SKM-1 (cell line): ENCODE measurements around the gene TTBK2.
"Not testable (repeated sequence)": the region's sequence is repeated elsewhere in the genome, so short reads cannot be mapped to it uniquely, and the experiment has no call there.

Experiments
- DNase-seq: peaks from one replicate; lab custom pipeline; 2025; ENCODE audit not compliant: unreplicated experiment; lab: John Stamatoyannopoulos, UW

The TTBK2 gene

GRCh38 chr15:42772144-42772543 lies 148.4 kb downstream of the TTBK2 start:
- no peak for DNase-seq

DNA sequence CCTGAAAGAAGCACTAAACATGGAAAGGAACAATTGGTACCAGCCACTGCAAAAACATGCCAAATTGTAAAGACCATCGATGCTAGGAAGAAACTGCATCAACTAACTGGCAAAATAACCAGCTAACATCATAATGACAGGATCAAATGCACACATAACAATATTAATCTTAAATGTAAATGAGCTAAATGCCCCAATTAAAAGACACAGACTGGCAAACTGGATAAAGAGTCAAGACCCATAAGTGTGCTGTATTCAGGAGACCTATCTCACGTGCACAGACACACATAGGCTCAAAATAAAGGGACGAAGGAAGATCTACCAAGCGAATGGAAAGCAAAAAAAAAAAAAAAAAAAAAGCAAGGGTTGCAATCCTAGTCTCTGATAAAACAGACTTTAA lies 154.5 kb downstream of the TTBK2 start:
- not testable (repeated sequence) for DNase-seq

DNA sequence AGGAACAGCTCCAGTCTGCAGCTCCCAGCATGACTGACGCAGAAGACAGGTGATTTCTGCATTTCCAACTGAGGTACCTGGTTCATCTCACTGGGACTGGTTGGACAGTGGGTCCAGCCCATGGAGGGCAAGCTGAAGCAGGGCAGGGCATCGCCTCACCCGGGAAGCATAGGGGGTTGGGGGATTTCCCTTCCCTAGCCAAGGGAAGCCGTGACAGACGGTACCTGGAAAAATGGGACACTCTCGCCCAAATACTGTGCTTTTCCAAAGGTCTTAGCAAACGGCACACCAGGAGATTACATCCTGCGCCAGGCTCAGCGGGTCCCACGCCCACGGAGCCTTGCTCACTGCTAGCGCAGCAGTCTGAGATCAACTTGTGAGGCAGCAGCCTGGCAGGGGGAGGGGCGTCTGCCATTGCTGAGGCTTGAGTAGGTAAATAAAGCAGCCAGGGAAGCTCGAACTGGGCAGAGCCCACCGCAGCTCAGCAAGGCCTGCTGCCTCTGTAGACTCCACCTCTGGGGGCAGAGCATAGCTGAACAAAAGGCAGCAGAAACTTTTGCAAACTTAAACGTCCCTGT lies 156.3 kb downstream of the TTBK2 start:
- DNase-seq, result not testable (repeated sequence)

GRCh38 chr15:42761813-42762212 lies 158.8 kb downstream of the TTBK2 start:
- not testable (repeated sequence) for DNase-seq

DNA sequence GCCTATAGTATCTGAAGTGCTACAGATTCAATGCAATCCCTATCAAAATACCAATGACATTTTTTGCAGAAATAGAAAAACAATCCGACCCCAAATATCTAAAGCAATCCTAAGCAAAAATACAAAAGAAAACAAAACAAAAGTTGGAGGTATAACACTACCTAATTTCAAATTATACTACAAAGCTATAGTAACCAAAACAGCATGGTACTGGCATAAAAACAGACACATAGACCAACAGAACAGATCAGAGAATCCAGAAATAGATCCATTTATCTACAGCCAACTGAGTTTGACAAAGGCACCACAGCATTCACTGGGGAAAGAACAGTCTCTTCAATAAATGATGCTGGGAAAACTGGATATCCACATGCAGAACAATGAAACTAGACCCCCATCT lies 159.8 kb downstream of the TTBK2 start:
- no peak for DNase-seq

- DNase-seq, result no peak
Measured at GRCh38 chr15:42759093-42759492, 161.5 kb downstream of the TTBK2 start.

DNA sequence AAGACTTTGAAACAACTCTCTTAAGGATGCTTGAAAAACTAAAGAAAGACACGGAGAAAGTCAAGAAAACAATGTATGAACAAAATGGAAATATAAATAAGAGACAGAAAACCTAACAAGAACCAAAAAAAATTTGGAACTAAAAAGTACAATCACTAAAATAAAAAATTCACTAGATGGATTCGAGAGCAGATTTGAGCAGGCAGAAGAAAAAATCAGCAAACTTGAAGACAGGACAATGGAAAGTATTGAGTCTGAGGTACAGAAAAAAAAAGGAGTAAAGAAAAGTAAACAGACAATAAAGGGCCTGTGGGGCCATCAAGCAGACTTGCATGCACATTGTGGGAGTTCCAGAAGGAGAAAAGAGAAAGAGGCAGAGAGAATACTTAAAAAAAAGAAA lies 170.3 kb downstream of the TTBK2 start:
- DNase-seq, result no peak

DNA sequence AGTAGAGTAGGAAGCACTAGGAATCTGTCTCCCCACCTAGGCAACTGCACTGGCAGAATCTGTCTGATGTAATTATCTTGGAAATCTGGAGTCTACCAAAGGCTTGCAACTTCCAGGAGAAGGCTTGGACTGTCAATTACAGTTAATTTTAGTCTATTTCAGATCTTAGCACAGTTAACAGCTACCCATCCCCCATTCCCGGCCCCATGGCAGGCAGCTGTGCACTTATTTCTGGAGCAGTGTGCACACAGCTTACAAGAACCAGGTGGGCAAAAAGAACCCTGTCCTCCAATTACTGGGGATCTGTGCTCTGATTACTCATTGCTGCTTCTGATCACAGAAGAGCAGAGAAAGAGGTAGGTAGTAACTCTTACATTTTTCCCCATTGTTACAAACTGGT lies 171.3 kb downstream of the TTBK2 start:
- DNase-seq, result no peak

DNA sequence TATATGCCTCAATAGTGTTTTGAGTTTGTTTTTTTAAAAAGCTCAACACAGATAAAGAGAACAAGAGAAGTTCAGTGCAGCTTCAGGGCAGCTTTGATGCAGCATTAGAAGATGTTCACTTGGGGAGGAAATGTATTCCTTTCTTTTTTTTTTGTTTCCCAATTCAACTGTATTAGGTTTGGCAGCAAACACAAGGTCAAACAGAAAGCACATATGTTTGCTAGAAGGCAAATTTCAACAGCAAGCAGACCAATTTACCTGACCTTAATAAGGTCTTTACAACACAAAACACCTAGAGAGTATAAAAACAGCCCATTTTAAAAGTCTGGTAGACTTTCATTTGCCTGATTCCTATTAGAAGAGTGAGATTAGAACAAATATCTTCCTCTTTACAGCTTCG lies 176.4 kb downstream of the TTBK2 start:
- DNase-seq, result no peak

- no peak for DNase-seq
Measured at GRCh38 chr15:42742149-42742548, 178.4 kb downstream of the TTBK2 start.

DNA sequence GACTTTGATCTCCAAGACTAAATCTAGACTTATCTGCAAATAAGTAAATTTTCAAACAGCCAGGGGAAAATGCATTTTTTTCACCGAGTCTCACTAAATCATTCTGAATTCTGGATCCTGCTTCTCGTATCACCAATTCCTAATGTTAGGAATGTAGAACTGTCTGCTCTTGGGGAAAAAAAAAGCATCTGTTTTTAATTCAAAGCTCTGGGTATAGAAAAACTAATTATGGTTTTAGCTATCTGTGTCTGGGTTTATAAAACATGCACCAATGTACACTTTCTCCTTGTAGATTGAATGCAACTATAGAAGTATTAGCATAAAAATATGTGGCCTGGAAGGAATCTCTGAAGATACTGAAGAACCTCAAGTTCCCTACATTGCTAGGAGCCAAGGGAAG lies 178.9 kb downstream of the TTBK2 start:
- no peak for DNase-seq

DNA sequence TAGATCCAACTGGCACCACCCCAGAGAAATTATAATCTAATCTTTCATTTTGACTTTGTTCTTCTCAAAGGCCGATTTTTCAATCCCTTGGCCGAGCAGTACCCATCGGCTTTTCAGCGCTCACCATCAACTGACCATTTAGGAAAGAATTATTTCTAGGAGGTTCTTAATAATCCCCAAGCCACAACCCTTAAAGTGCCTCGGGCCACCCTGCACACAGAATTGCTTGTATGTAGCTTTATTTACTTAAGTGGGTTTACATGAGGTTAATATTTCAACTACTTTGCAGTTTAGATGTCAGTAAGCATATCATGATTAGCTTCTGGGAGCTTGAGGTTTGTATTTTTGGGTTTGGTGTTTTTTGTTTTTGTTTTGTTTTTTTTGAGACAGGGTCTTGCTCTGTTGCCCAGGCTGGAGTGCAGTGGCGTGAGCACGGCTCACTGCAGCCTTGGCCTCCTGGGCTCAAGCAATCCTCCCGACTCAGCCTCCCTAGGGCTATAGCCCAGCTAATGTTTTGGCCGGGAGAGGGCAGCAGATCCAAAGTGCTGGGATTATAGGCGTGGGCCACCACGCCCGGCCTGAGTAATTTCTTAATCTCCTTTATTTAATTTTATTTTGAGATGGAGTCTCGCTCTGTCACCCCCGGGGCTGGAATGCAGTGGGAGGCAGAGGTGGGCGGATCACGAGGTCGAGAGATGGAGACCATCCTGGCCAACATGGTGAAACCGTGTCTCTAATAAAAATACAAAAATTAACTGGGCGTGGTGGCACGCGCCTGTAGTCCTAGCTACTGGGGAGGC lies 182.8 kb downstream of the TTBK2 start:
- no peak for DNase-seq

DNA sequence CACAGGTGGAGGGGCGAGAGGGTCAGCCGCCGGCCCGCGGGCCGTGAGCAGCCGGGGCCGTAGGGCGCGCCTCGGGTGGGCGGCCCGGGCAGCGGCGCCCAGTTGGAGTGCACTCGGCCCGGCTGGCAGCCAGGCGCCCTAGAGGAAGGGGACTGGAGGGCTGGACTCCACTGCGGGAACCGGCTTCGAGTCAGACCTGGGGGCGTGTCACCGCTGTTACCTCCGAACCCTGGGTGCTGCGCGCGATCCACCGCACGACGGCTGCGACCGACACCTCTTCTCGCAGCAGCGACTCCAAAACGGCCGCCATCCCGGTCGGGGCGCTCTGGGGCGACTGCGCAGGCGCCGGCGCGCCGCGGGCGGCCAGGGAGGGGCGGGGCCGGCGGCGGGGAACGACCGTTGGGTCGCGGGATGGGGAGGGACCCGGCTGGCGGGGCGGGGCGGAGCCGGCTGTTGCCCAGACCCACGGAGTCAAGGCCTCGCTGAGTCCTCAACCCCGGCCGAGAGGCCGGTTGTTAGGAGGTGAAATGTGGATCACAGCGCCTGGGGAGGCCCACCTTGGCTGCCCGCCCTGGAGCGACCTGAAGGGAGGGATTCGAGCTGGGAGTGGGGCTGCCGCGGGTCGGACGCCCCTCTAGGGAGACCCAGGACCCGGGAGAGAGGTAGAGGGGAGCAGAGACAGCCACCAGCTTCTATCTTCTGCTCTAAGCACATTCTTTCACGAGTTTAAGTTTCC lies 183.6 kb downstream of the TTBK2 start, which contains the start of gene CDAN1:
CDAN1 (minus strand) TSS at position 336 of the 736 bp plus-strand sequence; CDS start at position 310, 26 bp downstream.
- peak; percentile 76 for DNase-seq

- DNase-seq, result no peak
Measured at GRCh38 chr15:42736178-42736792, 184.3 kb downstream of the TTBK2 start.

DNA sequence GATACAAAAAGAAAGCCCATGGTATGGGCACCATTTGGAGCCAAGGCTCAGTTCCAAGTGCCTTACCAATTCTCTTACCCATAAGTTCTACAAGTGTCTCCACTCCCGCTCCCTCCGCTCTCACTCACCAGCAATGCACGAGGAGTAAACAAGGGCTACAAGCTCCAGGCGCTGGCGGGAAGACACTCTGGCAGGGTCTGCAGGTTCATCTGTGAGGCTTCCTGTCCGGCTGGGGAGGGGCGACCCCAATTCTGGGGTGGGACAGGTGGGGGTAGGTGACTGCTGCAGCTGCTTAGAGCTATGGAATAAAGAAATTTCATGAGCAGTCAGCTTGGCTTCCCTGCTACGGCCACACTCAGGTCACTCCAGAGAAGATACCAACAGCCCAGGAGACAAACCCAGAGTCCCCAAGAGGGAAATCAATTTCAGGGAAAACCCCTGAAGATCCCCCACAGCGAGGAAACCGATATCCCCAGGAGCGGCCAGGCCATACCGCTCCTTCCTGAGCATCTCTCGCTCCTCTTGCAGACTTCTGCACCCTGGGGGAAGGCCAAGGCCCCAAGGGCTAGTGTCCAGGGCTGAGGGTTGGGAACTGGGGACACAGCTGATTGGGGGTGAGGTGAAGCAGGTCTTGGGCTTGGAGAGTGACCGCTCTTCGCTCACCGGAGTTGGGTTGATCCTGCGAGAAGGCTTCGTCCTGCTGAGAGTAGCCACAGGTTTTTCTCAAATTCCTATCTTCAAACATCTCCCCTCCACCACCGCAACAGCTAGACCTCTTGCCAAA lies 185.0 kb downstream of the TTBK2 start:
- DNase-seq, result no peak

- no peak for DNase-seq
Measured at GRCh38 chr15:42734076-42734672, 186.4 kb downstream of the TTBK2 start.

DNA sequence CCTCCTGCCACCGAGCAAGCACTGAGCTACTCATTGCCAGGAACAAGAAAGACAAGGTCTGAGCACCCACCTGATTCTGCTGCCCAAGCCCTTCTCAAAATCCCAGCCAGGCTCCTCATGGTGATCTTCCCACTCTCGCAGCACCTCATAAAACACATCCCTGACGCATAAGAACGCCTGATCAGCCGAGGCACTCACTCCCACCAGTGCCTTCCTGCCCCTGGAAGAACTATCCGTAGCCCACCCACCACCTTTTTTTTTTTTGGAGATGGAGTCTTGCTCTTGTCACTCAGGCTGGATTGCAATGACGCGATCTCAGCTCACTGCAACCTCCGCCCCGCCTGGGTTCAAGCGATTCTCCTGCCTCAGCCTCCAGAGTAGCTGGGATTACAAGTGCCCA lies 187.6 kb downstream of the TTBK2 start:
- DNase-seq, result no peak

DNA sequence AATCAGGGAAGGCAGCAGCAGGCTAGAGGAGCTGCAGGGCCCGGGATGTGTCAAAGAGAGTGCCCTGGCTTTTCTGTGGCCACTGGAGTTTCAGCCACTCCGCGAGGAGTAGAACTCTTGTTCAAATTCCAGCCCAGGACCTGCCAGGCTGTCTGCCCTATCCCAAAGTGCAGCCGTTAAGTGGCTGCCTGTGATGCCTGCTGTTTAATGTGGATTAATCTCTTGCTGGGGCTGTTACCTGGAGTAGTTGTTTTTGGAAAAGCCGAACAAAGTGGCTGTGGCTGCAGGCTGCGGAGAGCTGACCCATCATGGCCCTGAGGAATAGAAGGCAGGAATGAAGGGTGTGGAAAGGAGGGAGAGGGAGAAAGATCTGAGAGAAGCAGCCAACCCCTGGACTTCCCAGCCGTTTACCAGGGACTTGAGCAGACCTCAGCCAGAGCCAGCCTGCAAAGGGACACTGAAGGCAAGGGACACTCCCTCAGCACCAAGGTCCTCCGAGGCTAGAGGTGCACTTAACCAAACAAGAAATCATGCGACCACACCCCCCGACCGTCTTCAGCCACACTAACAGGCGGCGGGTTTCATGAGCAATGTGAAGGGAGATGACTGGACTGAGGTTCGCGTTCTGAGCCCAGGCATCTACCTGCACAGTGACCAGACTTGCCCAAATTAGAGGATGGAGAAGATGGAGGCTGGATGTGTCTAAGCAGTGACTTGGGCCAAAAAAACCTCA lies 188.3 kb downstream of the TTBK2 start:
- no peak for DNase-seq

- no peak for DNase-seq
Measured at GRCh38 chr15:42731461-42731860, 189.1 kb downstream of the TTBK2 start.

- no peak for DNase-seq
Measured at GRCh38 chr15:42730536-42730935, 190.0 kb downstream of the TTBK2 start.
